Measurements from ENCODE around the gene MAPKAP1.

GRCh38 chr9:125701351-125701750, 5.7 kb downstream of the MAPKAP1 start:
- TF ChIP-seq YY1 (IDR thresholded peaks at IDR 0.05; ENCODE audit: insufficient read depth, insufficient read length), result no peak
- no peak for TF ChIP-seq ZNF274 (IDR thresholded peaks at IDR 0.05; ENCODE audit: low read depth, low read length)
- TF ChIP-seq SUZ12 (IDR thresholded peaks at IDR 0.05; ENCODE audit: extremely low read depth, insufficient read depth, insufficient read length), result no peak
